ENCODE results near the gene USP43.

The USP43 gene

GRCh38 chr17:9715503-9716016 is 70.2 kb downstream of the USP43 start:
- no peak for DNase-seq

- DNase-seq, result no peak
Observed at GRCh38 chr17:9725575-9725974, 80.3 kb downstream of the USP43 start.

GRCh38 chr17:9726291-9726690 is 81.0 kb downstream of the USP43 start:
- no peak for DNase-seq

- no peak for DNase-seq
Observed at GRCh38 chr17:9728005-9728404, 82.7 kb downstream of the USP43 start.

GRCh38 chr17:9728564-9728963 is 83.2 kb downstream of the USP43 start:
- no peak for DNase-seq

- DNase-seq, result no peak
Observed at GRCh38 chr17:9729034-9729650, 83.8 kb downstream of the USP43 start.

- no peak for DNase-seq
Observed at GRCh38 chr17:9729735-9730420, 84.6 kb downstream of the USP43 start.

- no peak for DNase-seq
Observed at GRCh38 chr17:9750524-9750923, 105.2 kb downstream of the USP43 start.

GRCh38 chr17:9755083-9755482 is 109.8 kb downstream of the USP43 start:
- DNase-seq, result no peak

GRCh38 chr17:9760266-9760665 is 114.9 kb downstream of the USP43 start:
- no peak for DNase-seq

- no peak for DNase-seq
Observed at GRCh38 chr17:9763643-9764042, 118.3 kb downstream of the USP43 start.

- no peak for DNase-seq
Observed at GRCh38 chr17:9765322-9765721, 120.0 kb downstream of the USP43 start.

- DNase-seq, result no peak
Observed at GRCh38 chr17:9766970-9767369, 121.7 kb downstream of the USP43 start.

- DNase-seq, result no peak
Observed at GRCh38 chr17:9767432-9767991, 122.2 kb downstream of the USP43 start.

- no peak for DNase-seq
Observed at GRCh38 chr17:9768381-9768934, 123.1 kb downstream of the USP43 start.

- DNase-seq, result no peak
Observed at GRCh38 chr17:9769036-9769695, 123.8 kb downstream of the USP43 start.

GRCh38 chr17:9771465-9771864 is 126.1 kb downstream of the USP43 start:
- no peak for DNase-seq

- DNase-seq, result no peak
Observed at GRCh38 chr17:9772658-9773057, 127.3 kb downstream of the USP43 start.

- no peak for DNase-seq
Observed at GRCh38 chr17:9776911-9777310, 131.6 kb downstream of the USP43 start.
